IPS-11a (cell line): ENCODE data around the gene NSUN3.
"Not testable (repeated sequence)": the region's sequence is repeated elsewhere in the genome, so short reads cannot be mapped to it uniquely, and the experiment has no call there.

Experiments
- H3K4me3 ChIP-seq: one replicate; pipeline ENCODE4 v1.5.1; 2013; ENCODE audit warnings: low read depth, low read length, control low read depth

The NSUN3 gene

GRCh38 chr3:94062513-94063404, at the start of gene NSUN3, which contains the start of gene DHFR2:
TSS of gene NSUN3 (plus strand) at chr3:94063061. CDS start at chr3:94063127, 66 bp downstream.
TSS of gene DHFR2 (minus strand) at chr3:94062916. CDS start at chr3:94061511, 1,405 bp downstream.
- peak within 1 kb of the TSS; percentile 90 for H3K4me3 ChIP-seq

GRCh38 chr3:94015025-94015424, 47.8 kb upstream of the NSUN3 start:
- no peak overlapping the region for H3K4me3 ChIP-seq

GRCh38 chr3:94019659-94020058, 43.2 kb upstream of the NSUN3 start:
- H3K4me3 ChIP-seq, result no peak overlapping the region

GRCh38 chr3:94020293-94020692, 42.6 kb upstream of the NSUN3 start:
- H3K4me3 ChIP-seq, result no peak overlapping the region

- no peak overlapping the region for H3K4me3 ChIP-seq
Observed at GRCh38 chr3:94024385-94024784, 38.5 kb upstream of the NSUN3 start.

GRCh38 chr3:94026623-94027022, 36.2 kb upstream of the NSUN3 start:
- H3K4me3 ChIP-seq, result no peak overlapping the region

GRCh38 chr3:94028093-94028837, 34.6 kb upstream of the NSUN3 start, which contains the start of gene STX19:
TSS of gene STX19 (minus strand) at chr3:94028597. CDS start at chr3:94015269, 13,328 bp downstream.
- H3K4me3 ChIP-seq, result no peak within 1 kb of the TSS

GRCh38 chr3:94036909-94037507, 25.9 kb upstream of the NSUN3 start:
- no peak overlapping the region for H3K4me3 ChIP-seq

- H3K4me3 ChIP-seq, result no peak overlapping the region
Observed at GRCh38 chr3:94043285-94043684, 19.6 kb upstream of the NSUN3 start.

GRCh38 chr3:94044100-94044936, 18.5 kb upstream of the NSUN3 start:
- not testable (repeated sequence) for H3K4me3 ChIP-seq

GRCh38 chr3:94046533-94046932, 16.3 kb upstream of the NSUN3 start:
- H3K4me3 ChIP-seq, result no peak overlapping the region

GRCh38 chr3:94049267-94049666, 13.6 kb upstream of the NSUN3 start:
- no peak overlapping the region for H3K4me3 ChIP-seq

GRCh38 chr3:94050546-94050945, 12.3 kb upstream of the NSUN3 start:
- no peak overlapping the region for H3K4me3 ChIP-seq

- H3K4me3 ChIP-seq, result no peak overlapping the region
Observed at GRCh38 chr3:94061297-94061696, 1.6 kb upstream of the NSUN3 start.

- peak overlapping the region; percentile 90 for H3K4me3 ChIP-seq
Observed at GRCh38 chr3:94063496-94064119, 747 bp downstream of the NSUN3 start.

GRCh38 chr3:94064243-94064860, 1.5 kb downstream of the NSUN3 start:
- no peak overlapping the region for H3K4me3 ChIP-seq

GRCh38 chr3:94065122-94065521, 2.3 kb downstream of the NSUN3 start:
- H3K4me3 ChIP-seq, result no peak overlapping the region

GRCh38 chr3:94065819-94066480, 3.1 kb downstream of the NSUN3 start:
- H3K4me3 ChIP-seq, result no peak overlapping the region
